ENCODE measurements around the gene TMEFF1. TPM values are rescaled to one million over a fixed set of nuclear protein-coding genes. Genes with fewer than 3 reads are reported as not detected.

Gene TMEFF1
- total RNA-seq, 2 experiments from 2014 or later, result 0.18 TPM; not detected in 1

DNA sequence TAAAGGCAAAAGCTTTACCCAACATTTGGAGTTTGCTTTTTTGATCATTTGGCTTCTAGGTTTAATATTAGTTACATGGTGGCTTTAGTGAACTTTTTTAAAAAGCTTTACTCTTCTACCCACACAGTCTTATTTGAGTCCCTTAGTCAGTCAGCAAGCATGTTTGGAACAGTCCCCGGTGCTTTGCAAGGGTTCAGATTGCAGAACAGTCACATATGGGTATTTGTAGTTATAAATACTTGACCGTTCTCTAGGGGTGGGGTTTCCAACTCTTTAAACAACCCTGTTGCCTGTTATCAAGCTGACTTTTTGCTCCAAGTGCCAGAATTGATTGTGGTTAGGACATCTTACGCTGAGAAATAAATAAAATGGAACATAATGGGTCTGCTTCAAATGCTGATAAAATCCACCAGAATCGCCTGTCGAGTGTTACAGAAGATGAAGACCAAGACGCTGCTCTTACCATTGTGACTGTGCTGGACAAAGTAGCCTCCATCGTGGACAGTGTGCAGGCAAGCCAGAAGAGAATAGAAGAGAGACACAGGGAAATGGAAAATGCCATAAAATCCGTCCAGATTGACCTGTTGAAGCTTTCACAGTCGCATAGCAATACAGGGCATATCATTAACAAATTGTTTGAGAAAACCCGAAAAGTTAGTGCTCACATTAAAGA is 105.0 kb downstream of the TMEFF1 start, which contains the start of gene CAVIN4:
TSS of gene CAVIN4 (plus strand) at position 304 of the 673 bp plus-strand sequence. CDS start at position 369, 65 bp downstream.
- Mint-ChIP-seq H3K27ac (no peak within 1 kb of the TSS), H3K9me3 (no peaks in the 10 kb centered on the region), H3K4me1 (no peaks in the 10 kb centered on the region), H3K4me3 (no peak within 1 kb of the TSS), H3K27me3 (no peaks in the 10 kb centered on the region), H3K36me3 (ENCODE audit: low read depth) (no peaks in the 10 kb centered on the region)
- no peak for DNase-seq
- CTCF ChIA-PET, result interaction anchor here (2.4 kb wide), 1 partner anchor 23 kb away, joined by 7 read pairs; no protein-coding TSS in a partner anchor
- POLR2A ChIA-PET, result no interaction called here

DNA sequence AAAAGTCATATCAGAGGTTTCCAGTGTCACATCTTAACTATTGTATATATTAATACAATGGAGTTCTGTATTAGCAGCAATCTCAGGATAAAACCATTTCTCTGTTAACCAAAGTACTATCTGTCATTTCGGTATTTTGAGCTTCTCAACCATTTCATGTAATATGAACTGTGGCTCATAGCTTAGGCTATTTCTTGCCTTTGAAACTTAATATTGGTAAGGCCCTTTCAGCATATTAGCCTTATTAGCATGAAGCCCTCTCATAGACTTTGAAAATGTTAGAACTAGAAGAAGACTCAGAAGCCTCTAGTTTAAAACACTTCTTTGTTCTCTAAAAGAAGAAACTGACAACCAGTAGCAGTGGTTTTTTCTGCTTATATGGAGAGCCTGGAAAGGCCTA is 105.7 kb downstream of the TMEFF1 start:
- no peak overlapping the region for H3K4me3 Mint-ChIP-seq
- ChIA-PET POLR2A (no interaction called here), CTCF (interaction anchor here (2.4 kb wide), 1 partner anchor 23 kb away, joined by 7 read pairs; no protein-coding TSS in a partner anchor)
- no peaks in the 10 kb centered on the region for H3K27me3 Mint-ChIP-seq
- H3K36me3 Mint-ChIP-seq (ENCODE audit: low read depth), result no peaks in the 10 kb centered on the region
- H3K27ac Mint-ChIP-seq, result no peak overlapping the region
- H3K4me1 Mint-ChIP-seq, result no peaks in the 10 kb centered on the region
- no peak for DNase-seq
- H3K9me3 Mint-ChIP-seq, result no peaks in the 10 kb centered on the region

DNA sequence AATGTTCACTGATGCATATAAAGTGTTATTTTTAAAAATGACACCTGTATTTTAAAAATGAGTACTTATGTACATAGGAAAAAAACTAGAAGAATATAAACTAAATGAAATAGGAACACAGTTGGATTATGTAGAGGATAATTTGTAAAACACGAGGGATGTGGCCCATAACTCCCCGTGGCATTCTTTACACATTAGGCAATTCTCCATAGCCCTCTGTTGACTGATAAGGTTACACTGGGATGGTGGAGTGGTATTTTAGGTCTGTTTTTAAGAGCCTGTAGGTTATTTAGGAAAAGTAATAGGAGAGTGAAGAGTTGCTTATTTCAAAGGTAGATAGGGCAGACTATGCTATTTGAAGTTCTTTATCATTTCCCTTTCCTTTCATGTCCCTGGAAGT is 106.7 kb downstream of the TMEFF1 start:
- H3K27me3 Mint-ChIP-seq, result no peaks in the 10 kb centered on the region
- POLR2A ChIA-PET, result no interaction called here

DNA sequence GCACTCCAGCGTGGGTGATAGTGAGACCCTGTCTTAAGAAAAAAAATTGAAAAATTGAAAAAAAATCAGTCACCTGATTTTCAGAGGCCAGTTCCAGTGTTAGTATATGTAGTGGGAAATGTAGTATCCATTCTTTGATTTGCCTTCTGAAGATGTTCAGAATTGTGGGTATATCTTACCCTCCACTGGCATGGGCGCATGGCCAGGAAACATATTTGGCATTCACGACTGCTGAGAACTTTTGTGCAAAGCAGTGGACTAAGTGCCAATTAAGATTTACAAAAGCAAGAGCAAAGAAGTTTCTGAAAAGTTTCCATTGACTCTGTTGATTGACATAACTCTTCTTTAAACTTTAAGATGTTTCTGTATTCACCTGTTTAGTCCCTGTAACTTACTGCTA is 107.3 kb downstream of the TMEFF1 start:
- Mint-ChIP-seq H3K27me3 (no peaks in the 10 kb centered on the region), H3K36me3 (ENCODE audit: low read depth) (no peaks in the 10 kb centered on the region), H3K4me1 (no peaks in the 10 kb centered on the region), H3K4me3 (no peak overlapping the region), H3K27ac (no peak overlapping the region), H3K9me3 (no peaks in the 10 kb centered on the region)
- DNase-seq, result no peak
- CTCF ChIA-PET, result interaction anchor here (1.1 kb wide), 1 partner anchor 22 kb away, joined by 4 read pairs; no protein-coding TSS in a partner anchor
- POLR2A ChIA-PET, result no interaction called here

More for the DNA sequence above, 106.7 kb downstream of the TMEFF1 start:
- CTCF ChIA-PET, result no interaction called here
- no peak for DNase-seq
- no peaks in the 10 kb centered on the region for H3K4me1 Mint-ChIP-seq
- H3K9me3 Mint-ChIP-seq, result no peaks in the 10 kb centered on the region
- no peak overlapping the region for H3K4me3 Mint-ChIP-seq
- no peak overlapping the region for H3K27ac Mint-ChIP-seq
- H3K36me3 Mint-ChIP-seq (ENCODE audit: low read depth), result no peaks in the 10 kb centered on the region

DNA sequence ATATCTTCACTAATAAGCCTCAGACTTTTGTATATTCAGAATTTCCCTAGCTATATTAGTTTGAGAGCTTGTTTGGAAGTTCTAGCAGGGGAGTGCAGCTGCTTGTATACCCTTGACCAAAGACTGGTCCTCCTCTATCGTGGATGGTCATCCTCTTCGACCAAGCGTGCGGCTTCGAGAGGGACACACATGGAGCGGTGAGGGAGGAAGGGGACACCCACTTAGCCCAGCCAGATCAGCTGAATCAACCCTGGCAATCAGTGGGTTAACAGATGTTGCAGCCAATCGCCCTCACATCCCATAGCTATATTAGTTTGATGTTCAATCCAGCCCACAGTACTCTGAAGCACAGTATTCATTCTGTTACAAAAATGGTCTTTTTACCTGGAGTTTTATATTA is 108.1 kb downstream of the TMEFF1 start:
- CTCF ChIA-PET, result interaction anchor here (1.1 to 1.2 kb wide), 2 partner anchors 13 to 21 kb away, joined by 3 to 4 read pairs; no protein-coding TSS in a partner anchor
- H3K4me3 Mint-ChIP-seq, result no peak overlapping the region
- no peaks in the 10 kb centered on the region for H3K4me1 Mint-ChIP-seq
- POLR2A ChIA-PET, result no interaction called here
- H3K36me3 Mint-ChIP-seq (ENCODE audit: low read depth), result no peaks in the 10 kb centered on the region
- no peak overlapping the region for H3K27ac Mint-ChIP-seq
- no peaks in the 10 kb centered on the region for H3K27me3 Mint-ChIP-seq
- no peak for DNase-seq
- no peaks in the 10 kb centered on the region for H3K9me3 Mint-ChIP-seq

DNA sequence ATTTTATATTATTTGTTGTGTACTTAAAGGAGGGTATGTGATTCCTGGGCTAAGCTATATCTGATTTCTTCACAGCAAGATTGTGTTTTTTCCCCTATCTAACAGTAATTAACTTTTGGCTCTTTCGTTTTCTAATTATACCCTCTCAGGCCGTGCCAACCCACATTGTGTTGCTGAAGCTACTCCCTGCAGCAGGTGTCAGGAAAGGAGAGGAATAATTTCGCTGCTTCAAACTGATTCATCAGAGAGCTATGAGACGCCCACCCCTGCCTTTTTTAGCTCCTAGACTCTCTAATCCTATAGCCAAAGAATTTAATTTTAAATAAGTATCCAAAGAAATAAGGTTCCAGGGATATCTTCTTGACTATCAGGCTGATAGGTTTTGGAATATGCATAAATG is 108.7 kb downstream of the TMEFF1 start:
- H3K9me3 Mint-ChIP-seq, result no peaks in the 10 kb centered on the region
- DNase-seq, result no peak
- H3K4me1 Mint-ChIP-seq, result no peaks in the 10 kb centered on the region
- CTCF ChIA-PET, result interaction anchor here (1.1 to 1.2 kb wide), 2 partner anchors 13 to 20 kb away, joined by 3 to 4 read pairs; no protein-coding TSS in a partner anchor
- POLR2A ChIA-PET, result no interaction called here
- no peak overlapping the region for H3K4me3 Mint-ChIP-seq
- H3K27ac Mint-ChIP-seq, result no peak overlapping the region
- no peaks in the 10 kb centered on the region for H3K36me3 Mint-ChIP-seq (ENCODE audit: low read depth)
- H3K27me3 Mint-ChIP-seq, result no peaks in the 10 kb centered on the region

DNA sequence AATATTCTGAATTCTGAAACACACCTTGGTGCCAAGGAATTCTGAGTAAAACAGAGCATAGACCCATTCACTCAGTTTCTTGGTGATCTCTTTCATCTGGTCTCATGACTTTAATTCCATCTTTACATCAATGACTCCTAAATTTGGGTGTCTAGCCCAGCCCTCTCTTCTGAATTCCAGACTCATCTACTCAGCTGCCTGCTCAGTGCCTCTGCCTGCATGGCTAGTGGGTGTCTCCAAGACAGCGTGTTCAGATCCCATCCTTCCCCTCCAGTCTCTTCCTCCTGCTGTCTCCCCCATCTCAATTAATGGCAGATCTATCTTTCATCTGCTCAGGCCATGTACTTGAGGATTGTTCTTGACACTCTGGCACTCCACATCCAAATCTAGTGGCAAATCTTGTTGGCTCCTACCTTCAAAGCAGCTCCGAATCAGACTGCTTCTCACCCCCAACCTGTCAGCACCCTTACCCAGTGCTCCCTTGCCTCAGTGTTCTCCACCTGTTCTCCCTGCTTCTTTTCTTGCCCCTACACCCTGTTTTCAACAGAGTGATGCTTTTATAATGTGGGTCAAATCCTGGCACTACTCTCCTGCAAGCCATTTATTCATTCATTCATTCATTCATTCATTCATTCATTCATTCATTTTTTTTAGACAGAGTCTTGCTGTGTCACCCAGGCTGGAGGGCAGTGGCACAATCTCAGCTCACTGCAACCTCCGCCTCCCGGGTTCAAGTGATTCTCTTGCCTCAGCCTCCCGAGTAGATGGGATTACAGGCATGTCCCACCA is 110.3 kb downstream of the TMEFF1 start:
- H3K9me3 Mint-ChIP-seq, result no peaks in the 10 kb centered on the region
- H3K27ac Mint-ChIP-seq, result no peak overlapping the region
- H3K27me3 Mint-ChIP-seq, result no peaks in the 10 kb centered on the region
- H3K36me3 Mint-ChIP-seq (ENCODE audit: low read depth), result no peaks in the 10 kb centered on the region
- ChIA-PET CTCF (no interaction called here), POLR2A (no interaction called here)
- DNase-seq, result no peak
- H3K4me3 Mint-ChIP-seq, result no peak overlapping the region
- H3K4me1 Mint-ChIP-seq, result no peaks in the 10 kb centered on the region

DNA sequence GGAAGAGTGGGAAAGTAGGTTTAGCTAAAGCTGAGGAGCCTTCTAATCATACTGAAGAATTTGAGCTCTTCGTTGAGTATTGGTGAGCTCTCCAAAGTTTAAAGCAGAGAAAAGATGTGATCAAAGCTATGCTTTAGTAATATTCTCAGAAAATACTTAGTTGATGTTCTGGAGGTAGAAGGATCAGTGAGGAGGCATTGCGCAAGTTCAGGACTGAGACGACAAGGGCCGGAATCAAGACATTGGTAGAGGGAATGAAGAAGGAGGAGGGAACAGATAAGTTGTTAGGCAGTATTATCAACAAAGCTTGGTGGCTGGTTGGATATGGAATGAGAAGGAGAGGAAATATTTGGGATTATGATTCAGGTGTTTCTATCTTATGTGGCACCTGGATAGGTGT is 112.0 kb downstream of the TMEFF1 start:
- Mint-ChIP-seq H3K4me1 (no peaks in the 10 kb centered on the region), H3K4me3 (no peak overlapping the region), H3K36me3 (ENCODE audit: low read depth) (no peaks in the 10 kb centered on the region), H3K27me3 (peaks cover 1% of the 10 kb centered on the region), H3K9me3 (no peaks in the 10 kb centered on the region), H3K27ac (no peak overlapping the region)
- no peak for DNase-seq
- ChIA-PET POLR2A (no interaction called here), CTCF (no interaction called here)

DNA sequence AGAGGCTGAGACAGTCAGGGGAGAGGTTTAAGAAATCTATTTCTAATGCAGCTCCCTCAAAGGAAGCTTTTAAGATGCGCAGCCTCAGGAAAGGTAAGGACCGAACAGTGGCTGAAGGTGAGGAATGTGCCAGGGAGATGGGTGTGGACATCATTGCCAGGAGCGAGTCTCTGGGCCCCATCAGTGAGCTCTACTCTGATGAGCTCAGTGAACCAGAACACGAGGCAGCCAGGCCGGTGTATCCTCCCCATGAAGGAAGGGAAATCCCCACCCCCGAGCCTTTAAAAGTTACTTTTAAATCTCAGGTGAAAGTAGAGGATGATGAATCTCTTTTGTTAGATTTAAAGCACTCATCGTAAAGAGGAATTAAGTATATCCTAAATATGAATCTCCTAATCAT is 113.1 kb downstream of the TMEFF1 start:
- Mint-ChIP-seq H3K27ac (no peak overlapping the region), H3K9me3 (no peaks in the 10 kb centered on the region), H3K4me3 (no peak overlapping the region), H3K27me3 (peaks cover 1% of the 10 kb centered on the region), H3K4me1 (no peaks in the 10 kb centered on the region), H3K36me3 (ENCODE audit: low read depth) (no peaks in the 10 kb centered on the region)
- POLR2A ChIA-PET, result no interaction called here
- CTCF ChIA-PET, result interaction anchor here (2.0 kb wide), 1 partner anchor 15 kb away, joined by 7 read pairs; no protein-coding TSS in a partner anchor
- DNase-seq, result no peak

DNA sequence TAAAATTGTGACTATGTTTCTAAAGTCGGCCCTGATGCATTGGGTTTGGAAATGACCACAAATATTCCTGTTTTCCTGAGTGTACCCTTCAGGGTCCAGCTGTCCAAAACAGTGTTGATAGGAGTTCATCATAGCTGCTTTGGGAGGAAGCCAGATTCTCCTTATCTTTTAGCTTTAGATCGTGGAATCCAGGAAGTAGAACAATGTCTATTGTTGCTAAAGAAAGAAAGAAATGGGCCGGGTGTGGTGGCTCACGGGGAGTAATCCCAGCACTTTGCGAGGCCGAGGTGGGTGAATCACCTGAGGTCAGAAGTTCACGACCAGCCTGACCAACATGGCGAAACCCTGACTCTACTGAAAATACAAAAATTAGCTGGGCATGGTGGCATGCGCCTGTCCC is 114.4 kb downstream of the TMEFF1 start:
- no peak for DNase-seq
- H3K36me3 Mint-ChIP-seq (ENCODE audit: low read depth), result no peaks in the 10 kb centered on the region
- H3K27me3 Mint-ChIP-seq, result peaks cover 1% of the 10 kb centered on the region
- POLR2A ChIA-PET, result no interaction called here
- H3K27ac Mint-ChIP-seq, result no peak overlapping the region
- H3K4me3 Mint-ChIP-seq, result no peak overlapping the region
- H3K4me1 Mint-ChIP-seq, result no peaks in the 10 kb centered on the region
- H3K9me3 Mint-ChIP-seq, result no peaks in the 10 kb centered on the region
- CTCF ChIA-PET, result interaction anchor here (2.0 kb wide), 1 partner anchor 13 kb away, joined by 7 read pairs; no protein-coding TSS in a partner anchor

DNA sequence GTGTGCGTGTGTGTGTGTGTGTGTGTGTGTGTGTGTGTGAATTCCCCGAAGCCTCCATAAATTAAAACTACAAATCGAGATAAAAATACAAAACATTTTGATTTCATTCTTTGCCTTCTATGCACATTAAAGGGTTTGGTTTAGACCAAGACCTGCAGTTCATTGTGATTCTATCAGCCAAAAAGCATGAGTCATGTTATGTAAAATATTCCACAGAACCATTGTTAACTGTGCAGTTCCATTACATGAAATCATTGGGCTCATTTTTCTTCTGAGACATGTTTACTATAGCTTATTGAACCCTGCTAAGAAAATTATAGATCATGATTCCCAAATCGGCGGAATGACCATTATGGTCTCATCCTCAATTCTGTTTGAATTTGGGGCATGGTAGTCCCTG is 116.6 kb downstream of the TMEFF1 start:
- Mint-ChIP-seq H3K4me3 (no peak overlapping the region), H3K4me1 (no peaks in the 10 kb centered on the region), H3K27me3 (peaks cover 1% of the 10 kb centered on the region), H3K27ac (no peak overlapping the region), H3K9me3 (no peaks in the 10 kb centered on the region), H3K36me3 (ENCODE audit: low read depth) (no peaks in the 10 kb centered on the region)
- DNase-seq, result no peak
- CTCF ChIA-PET, result interaction anchor here (2.1 to 2.5 kb wide), 2 partner anchors 10 to 12 kb away, joined by 5 to 11 read pairs; no protein-coding TSS in a partner anchor
- POLR2A ChIA-PET, result no interaction called here

DNA sequence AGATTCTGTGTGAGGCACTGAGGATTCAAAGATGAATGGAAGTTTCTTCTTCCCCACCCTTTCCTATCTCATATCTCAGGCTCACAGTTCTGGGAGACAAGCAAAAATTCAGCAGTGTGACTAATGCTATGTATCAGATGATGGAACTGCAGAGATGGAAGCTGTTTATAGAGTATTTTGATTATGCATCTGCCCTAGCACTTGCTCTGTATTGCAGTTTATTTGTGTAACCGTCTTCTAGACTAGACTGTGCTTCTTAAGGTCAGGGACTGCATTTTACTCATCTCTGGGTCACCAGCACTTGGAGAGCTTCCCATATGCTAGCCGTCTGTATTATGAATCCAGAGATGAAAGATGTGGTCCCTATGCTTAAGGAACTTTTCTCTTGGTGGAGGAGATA is 117.5 kb downstream of the TMEFF1 start:
- Mint-ChIP-seq H3K36me3 (ENCODE audit: low read depth) (no peaks in the 10 kb centered on the region), H3K4me1 (peaks cover 1% of the 10 kb centered on the region), H3K27me3 (peaks cover 1% of the 10 kb centered on the region), H3K4me3 (no peak overlapping the region), H3K27ac (no peak overlapping the region), H3K9me3 (no peaks in the 10 kb centered on the region)
- CTCF ChIA-PET, result interaction anchor here (2.5 kb wide), 1 partner anchor 11 kb away, joined by 11 read pairs; no protein-coding TSS in a partner anchor
- DNase-seq, result no peak
- POLR2A ChIA-PET, result no interaction called here

DNA sequence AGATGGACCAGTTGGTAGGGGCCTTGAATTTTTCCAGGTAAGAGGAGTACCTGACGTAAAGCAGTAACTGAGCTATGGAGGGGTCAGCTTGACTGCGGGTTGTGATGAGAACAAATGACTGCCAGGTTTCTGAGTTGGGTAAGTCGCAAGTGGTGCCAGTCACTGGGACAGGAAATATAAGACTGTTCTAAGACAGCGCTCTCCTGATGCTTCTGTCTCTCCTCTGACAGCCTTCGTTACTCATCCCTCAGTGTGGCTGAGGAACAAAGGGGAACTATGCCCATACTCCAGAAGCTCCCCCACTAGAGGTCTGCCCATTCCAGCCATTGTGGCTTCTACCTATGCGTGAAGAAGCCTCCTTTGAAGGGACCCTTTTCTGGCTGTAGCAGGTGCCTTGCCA is 118.2 kb downstream of the TMEFF1 start:
- ChIA-PET POLR2A (no interaction called here), CTCF (no interaction called here)
- Mint-ChIP-seq H3K27me3 (peaks cover 5% of the 10 kb centered on the region), H3K4me1 (peaks cover 1% of the 10 kb centered on the region), H3K36me3 (ENCODE audit: low read depth) (no peaks in the 10 kb centered on the region), H3K9me3 (no peaks in the 10 kb centered on the region), H3K27ac (no peak overlapping the region), H3K4me3 (no peak overlapping the region)
- DNase-seq, result no peak
